ENCODE measurements around the gene SGSM1. TPM values are rescaled to one million over a fixed set of nuclear protein-coding genes. Genes with fewer than 3 reads are reported as not detected.
A peak's percentile ranks its signal among the peaks of the same experiment; 100 is the strongest.

SGSM1 gene
- total and polyA plus RNA-seq, 2 of the 4 experiments (the other 2 are of a cell fraction): not detected

DNA sequence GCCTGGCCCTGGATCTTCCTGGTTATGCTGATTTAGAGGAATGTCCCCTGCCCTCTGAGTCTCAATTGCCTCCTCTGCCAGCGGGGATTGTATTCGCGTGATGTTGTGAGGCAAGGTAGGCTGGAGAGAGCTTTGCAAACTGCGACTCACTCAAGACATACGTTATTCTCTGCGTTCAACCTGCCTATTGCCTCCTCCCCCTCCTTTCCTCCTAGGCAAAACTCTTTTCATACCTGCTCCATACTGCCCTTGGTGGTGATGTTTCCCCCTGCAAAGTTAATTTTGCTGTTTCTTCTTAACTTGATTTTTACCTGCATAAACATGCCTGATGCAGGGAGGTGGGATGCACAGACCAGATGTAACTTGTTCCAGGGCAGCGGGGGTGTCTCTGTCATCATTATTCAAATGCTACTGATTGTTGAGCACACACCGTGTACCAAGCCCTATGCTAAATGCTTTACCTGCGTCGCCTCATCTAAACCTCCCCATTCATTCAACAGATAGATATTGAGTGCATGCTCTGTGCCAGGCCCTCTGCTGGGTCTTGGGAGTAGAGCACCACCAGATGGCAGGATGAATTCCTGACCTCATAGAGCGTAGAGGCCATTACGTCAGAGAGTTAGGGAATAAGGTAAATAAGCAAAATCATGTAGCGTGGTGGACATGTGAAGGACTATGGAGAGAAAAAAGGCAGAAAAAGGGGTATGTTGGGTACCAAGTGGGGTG is 29.0 kb downstream of the SGSM1 start:
- CTCF ChIA-PET: no interaction called here

More for the DNA sequence above, 29.0 kb downstream of the SGSM1 start:
- DNase-seq (peak; percentile 11), ATAC-seq (ENCODE audit: low read depth) (no peak)
- no peak overlapping the region for H2BK120ac ChIP-seq (ENCODE audit: low read depth, low read length)
- H3K9ac ChIP-seq (ENCODE audit: low read depth, low read length): no peak overlapping the region
- dilution Hi-C loops (cut with HindIII; ENCODE audit: low sequenced_read_pairs, unreplicated experiment) (no loop called here), intact Hi-C loops (cut with micrococcal nuclease) (no loop called here), in situ Hi-C loops (cut with MboI; ENCODE audit: low sequenced_read_pairs) (no loop called here)
- 44% methylated on average over 5 of the region's 13 CpGs; no CpG with 5 or more reads in 1 of the 2 experiments for WGBS, 2 experiments (ENCODE audit: extremely low coverage in 2 of 2, insufficient read length in 1 of 2)
- no peak overlapping the region for H3K4me2 ChIP-seq (ENCODE audit: low read depth, low read length)
- H3K9me1 ChIP-seq (ENCODE audit: insufficient read depth, low read length): no peaks in the 10 kb centered on the region
- H3K9me3 ChIP-seq (ENCODE audit: control insufficient read depth, insufficient read depth, low read length): no peaks in the 10 kb centered on the region
- H3K79me1 ChIP-seq (ENCODE audit: low read depth in 1 of 2, low read length in 2 of 2): no peaks in the 10 kb centered on the region
- H3K14ac ChIP-seq (replicated peaks; ENCODE audit: low read depth, low read length): no peak overlapping the region
- no peak overlapping the region for H4K91ac ChIP-seq (ENCODE audit: insufficient read depth, low read depth, low read length)
- H3K4me1 ChIP-seq (ENCODE audit: control insufficient read depth, insufficient read depth, low read length): no peaks in the 10 kb centered on the region
- no peak overlapping the region for H3K27ac ChIP-seq (ENCODE audit: insufficient read depth, low read length)
- H2AFZ ChIP-seq (replicated peaks; ENCODE audit: low read length, poor library complexity): no peak overlapping the region
- H3K23ac ChIP-seq (ENCODE audit: low read depth, low read length): no peak overlapping the region
- no peak overlapping the region for H2BK5ac ChIP-seq (ENCODE audit: low read depth, low read length, poor library complexity, severe bottlenecking)
- no peak overlapping the region for H2BK20ac ChIP-seq (ENCODE audit: low read depth, low read length)
- no peak overlapping the region for H3K4ac ChIP-seq (ENCODE audit: low read depth, low read length)
- H3K36me3 ChIP-seq (ENCODE audit: control insufficient read depth, insufficient read depth, low read length): no peaks in the 10 kb centered on the region
- no peak overlapping the region for H2BK15ac ChIP-seq (ENCODE audit: low read depth, low read length)
- H4K8ac ChIP-seq (ENCODE audit: low read depth in 2 of 2, low read length in 2 of 2): no peak overlapping the region
- no peak overlapping the region for H4K5ac ChIP-seq (ENCODE audit: low read depth, low read length)
- no peaks in the 10 kb centered on the region for H4K20me1 ChIP-seq (ENCODE audit: insufficient read depth, low read length)
- H3K27me3 ChIP-seq (ENCODE audit: control insufficient read depth, insufficient read depth, low read length): peaks cover 13% of the 10 kb centered on the region
- H2AK9ac ChIP-seq (replicated peaks; ENCODE audit: low read depth, low read length, poor library complexity): no peak overlapping the region
- no peak overlapping the region for H2AK5ac ChIP-seq (ENCODE audit: low read depth, low read length)
- H3K56ac ChIP-seq (ENCODE audit: extremely low read depth, insufficient read depth, low read length): no peak overlapping the region
- POLR2A ChIA-PET (ENCODE audit: unreplicated experiment): no interaction called here
- no peak overlapping the region for H3K4me3 ChIP-seq (ENCODE audit: insufficient read depth, low read depth, low read length)
- TF ChIP-seq CEBPB (IDR thresholded peaks at IDR 0.05; ENCODE audit: low read depth, low read length) (no peak), MXI1 (IDR thresholded peaks at IDR 0.05; ENCODE audit: borderline replicate concordance, low read depth, low read length) (no peak), RAD21 (IDR thresholded peaks at IDR 0.05; ENCODE audit: low read length) (no peak), FOS (IDR thresholded peaks at IDR 0.05; ENCODE audit: low read depth, low read length) (no peak)
- TF ChIP-seq, protein P1, sequence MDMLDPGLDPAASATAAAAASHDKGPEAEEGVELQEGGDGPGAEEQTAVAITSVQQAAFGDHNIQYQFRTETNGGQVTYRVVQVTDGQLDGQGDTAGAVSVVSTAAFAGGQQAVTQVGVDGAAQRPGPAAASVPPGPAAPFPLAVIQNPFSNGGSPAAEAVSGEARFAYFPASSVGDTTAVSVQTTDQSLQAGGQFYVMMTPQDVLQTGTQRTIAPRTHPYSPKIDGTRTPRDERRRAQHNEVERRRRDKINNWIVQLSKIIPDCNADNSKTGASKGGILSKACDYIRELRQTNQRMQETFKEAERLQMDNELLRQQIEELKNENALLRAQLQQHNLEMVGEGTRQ (IDR thresholded peaks at IDR 0.05; ENCODE audit: low read depth, low read length): no peak
- no TSS peak for BruUV-seq (replicated peaks)
- no peak overlapping the region for H3K18ac ChIP-seq (ENCODE audit: low read depth, low read length)

Measured in IMR-90 (cell line).